Measurements from ENCODE around the gene SMC1B. TPM values are rescaled to one million over a fixed set of nuclear protein-coding genes. Genes with fewer than 3 reads are reported as not detected.

SMC1B gene
- total and polyA plus RNA-seq, 2 experiments from 2014 or later: 0.10 TPM; not detected in 1

- TF ChIP-seq ZNF462 (CRISPR knock-in tag; IDR thresholded peaks at IDR 0.05): no peak
- no peak for TF ChIP-seq ZNF114 (CRISPR knock-in tag; IDR thresholded peaks at IDR 0.05)
- no peak for TF ChIP-seq JUNB (IDR thresholded peaks at IDR 0.05; ENCODE audit: unreplicated experiment)
- no peak for TF ChIP-seq EZH2phosphoT487 (IDR thresholded peaks at IDR 0.05; ENCODE audit: unreplicated experiment)
- no peak for TF ChIP-seq ZNF331 (CRISPR knock-in tag; IDR thresholded peaks at IDR 0.05; ENCODE audit: low read depth)
- TF ChIP-seq CREB1 (CRISPR knock-in tag; IDR thresholded peaks at IDR 0.05; ENCODE audit: low read depth): no peak
- TF ChIP-seq CTCF (conservative IDR thresholded peaks at IDR 0.05; ENCODE audit: low read depth in 2 of 2): no peak
- no peak for TF ChIP-seq ETS1 (IDR thresholded peaks at IDR 0.05)
- TF ChIP-seq NANOG (IDR thresholded peaks at IDR 0.05; ENCODE audit: borderline replicate concordance): no peak
- TF ChIP-seq REST (IDR thresholded peaks at IDR 0.05; ENCODE audit: unreplicated experiment): no peak
- no peak for TF ChIP-seq EZH2 (IDR thresholded peaks at IDR 0.05; ENCODE audit: low read depth, unreplicated experiment)
These were observed 95.2 kb downstream of the SMC1B start (continued) for GRCh38 chr22:45318168-45318557.
